MCF 10A (cell line): ENCODE data around the gene MYRF. TPM values are rescaled to one million over a fixed set of nuclear protein-coding genes. Genes with fewer than 3 reads are reported as not detected.
A peak's percentile ranks its signal among the peaks of the same experiment; 100 is the strongest.

Experiments
- BruUV-seq: library from RNA; stranded (reverse); fragments of 400-500 nt; replicated peaks from 2 replicates; lab custom pipeline; 2021; lab: Mats Ljungman, UMichigan
- CTCF ChIA-PET: fragments of 300-600 bp; sonication (Branson Sonifier 250); formaldehyde crosslinking; extraction: SDS; loops from one replicate; lab custom pipeline; 2021; ENCODE audit warnings: antibody characterized with exemption, inconsistent platforms; lab: Yijun Ruan, JAX
- POLR2A ChIA-PET: fragments of 300-600, 350-650 bp; sonication (Branson Sonifier 250); formaldehyde crosslinking; extraction: SDS; loops from one replicate; lab custom pipeline; 2020; ENCODE audit warnings: antibody characterized with exemption, inconsistent platforms; lab: Yijun Ruan, JAX
- DNase-seq: peaks from one replicate; pipeline ENCODE4 v3.0.0-alpha.2; 2018; ENCODE audit not compliant: unreplicated experiment
- H3K27ac Mint-ChIP-seq: one replicate; pipeline ENCODE4 v1.8.0; 2022; ENCODE audit warnings: mild to moderate bottlenecking, low read depth, mixed read lengths; ENCODE audit not compliant: unreplicated experiment
- H3K27me3 Mint-ChIP-seq: one replicate; pipeline ENCODE4 v1.8.0; 2022; ENCODE audit warnings: mixed read lengths; ENCODE audit not compliant: insufficient read depth, unreplicated experiment
- H3K36me3 Mint-ChIP-seq: one replicate; pipeline ENCODE4 v1.8.0; 2022; ENCODE audit warnings: mild to moderate bottlenecking, moderate library complexity, mixed read lengths; ENCODE audit not compliant: insufficient read depth, unreplicated experiment
- H3K4me1 Mint-ChIP-seq: one replicate; pipeline ENCODE4 v1.8.0; 2022; ENCODE audit warnings: mixed read lengths; ENCODE audit not compliant: insufficient read depth, unreplicated experiment
- H3K4me3 Mint-ChIP-seq: one replicate; pipeline ENCODE4 v1.8.0; 2022; ENCODE audit warnings: mild to moderate bottlenecking, moderate library complexity, mixed read lengths; ENCODE audit not compliant: unreplicated experiment
- H3K9me3 Mint-ChIP-seq: one replicate; pipeline ENCODE4 v1.8.0; 2022; ENCODE audit warnings: mixed read lengths; ENCODE audit not compliant: unreplicated experiment
- CTCF ChIP-seq: fragments of 200-600 bp; IDR thresholded peaks from one replicate; pipeline ENCODE4 v1.8.0; 2022; ENCODE audit warnings: antibody characterized with exemption, mild to moderate bottlenecking; ENCODE audit not compliant: unreplicated experiment
- intact Hi-C: fragments of 100-400 bp; cut with micrococcal nuclease; formaldehyde crosslinking; loops from 2 replicates; pipeline ENCODE4 v1.14.1; 2022
- total RNA-seq: library from RNA; stranded (reverse); gene quantifications from 2 replicates; pipeline ENCODE4 v1.2.3, GENCODE V29; 2022

The MYRF gene
- total RNA-seq, 1 experiment from 2014 or later = 0.16 TPM

- no peaks in the 10 kb centered on the region for H3K27me3 Mint-ChIP-seq
- H3K4me1 Mint-ChIP-seq = peaks cover 6% of the 10 kb centered on the region
- DNase-seq = peak; percentile 6
- intact Hi-C loops = loop anchor here (10.0 kb wide), 1 partner anchor 252 kb away; a partner anchor contains a TSS
- CTCF ChIA-PET = interaction anchor here (0.9 to 1.4 kb wide), 5 partner anchors 10 to 61 kb away, joined by 3 to 5 read pairs (median 4); no protein-coding TSS in a partner anchor
- H3K4me3 Mint-ChIP-seq = no peak overlapping the region
- POLR2A ChIA-PET = no interaction called here
- no TSS peak for BruUV-seq
- no peak for TF ChIP-seq CTCF
- H3K9me3 Mint-ChIP-seq = no peaks in the 10 kb centered on the region
- H3K27ac Mint-ChIP-seq = no peak overlapping the region
- no peaks in the 10 kb centered on the region for H3K36me3 Mint-ChIP-seq
Observed at GRCh38 chr11:61737131-61737530, 15.3 kb upstream of the MYRF start.

- Mint-ChIP-seq H3K9me3 (no peaks in the 10 kb centered on the region), H3K4me1 (peaks cover 6% of the 10 kb centered on the region), H3K36me3 (no peaks in the 10 kb centered on the region), H3K27ac (no peak overlapping the region), H3K27me3 (no peaks in the 10 kb centered on the region), H3K4me3 (no peak overlapping the region)
- intact Hi-C loops = loop anchor here (10.0 kb wide), 1 partner anchor 253 kb away; a partner anchor contains a TSS
- BruUV-seq = no TSS peak
- ChIA-PET CTCF (interaction anchor here (0.6 to 1.4 kb wide), 3 partner anchors 10 to 59 kb away, joined by 3 to 4 read pairs (median 3); no protein-coding TSS in a partner anchor), POLR2A (no interaction called here)
- DNase-seq = no peak
- TF ChIP-seq CTCF = no peak
Observed at GRCh38 chr11:61737636-61738386, 14.6 kb upstream of the MYRF start.

- no peaks in the 10 kb centered on the region for H3K9me3 Mint-ChIP-seq
- no peaks in the 10 kb centered on the region for H3K4me1 Mint-ChIP-seq
- TF ChIP-seq CTCF = no peak
- H3K27me3 Mint-ChIP-seq = no peaks in the 10 kb centered on the region
- CTCF ChIA-PET = interaction anchor here (0.6 to 1.4 kb wide), 4 partner anchors 9 to 100 kb away, joined by 3 to 6 read pairs (median 4); no protein-coding TSS in a partner anchor
- no peak overlapping the region for H3K4me3 Mint-ChIP-seq
- intact Hi-C loops = loop anchor here (10.0 kb wide), 1 partner anchor 254 kb away; a partner anchor contains a TSS
- POLR2A ChIA-PET = no interaction called here
- no peaks in the 10 kb centered on the region for H3K36me3 Mint-ChIP-seq
- DNase-seq = no peak
- BruUV-seq = no TSS peak
- H3K27ac Mint-ChIP-seq = no peak overlapping the region
Observed at GRCh38 chr11:61738776-61739175, 13.7 kb upstream of the MYRF start.

GRCh38 chr11:61739413-61739812, 13.0 kb upstream of the MYRF start:
- H3K27ac Mint-ChIP-seq = no peak overlapping the region

More at GRCh38 chr11:61739413-61739812, 13.0 kb upstream of the MYRF start:
- ChIA-PET POLR2A (no interaction called here), CTCF (interaction anchor here (0.7 kb wide), 1 partner anchor 101 kb away, joined by 6 read pairs; no protein-coding TSS in a partner anchor)
- no TSS peak for BruUV-seq
- Mint-ChIP-seq H3K27me3 (no peaks in the 10 kb centered on the region), H3K4me1 (no peaks in the 10 kb centered on the region), H3K36me3 (no peaks in the 10 kb centered on the region), H3K4me3 (no peak overlapping the region), H3K9me3 (no peaks in the 10 kb centered on the region)
- TF ChIP-seq CTCF = no peak
- intact Hi-C loops = loop anchor here (10.0 kb wide), 1 partner anchor 255 kb away; a partner anchor contains a TSS
- no peak for DNase-seq
